ENCODE data around the gene SMTNL1.

- TF ChIP-seq CTCF (IDR thresholded peaks at IDR 0.05) (no peak), POLR2A (IDR thresholded peaks at IDR 0.05) (no peak)
Observed at GRCh38 chr11:57596266-57596885, 59.0 kb downstream of the SMTNL1 start.

Data from right lobe of liver (tissue), 4 donors.